Kidney (tissue), 14 donors: Measurements from ENCODE around the gene DAPL1. TPM values are rescaled to one million over a fixed set of nuclear protein-coding genes. Genes with fewer than 3 reads are reported as not detected.

Experiments
- DNase-seq, 5 donors: peaks; one replicate each; pipeline ENCODE4 v3.0.0-alpha.2; 2013 to 2020
- FAIRE-seq: peaks from 2 replicates; lab custom pipeline; 2012; peaks lifted over from hg19 to GRCh38; lab: Jason Lieb, UNC
- H3K27ac ChIP-seq, 2 donors: one replicate each; pipeline ENCODE4 v1.7.0; 2013; ENCODE audit warnings: low read depth in 2 of 2, low read length in 2 of 2, inconsistent platforms in 1 of 2
- H3K27me3 ChIP-seq: one replicate; pipeline ENCODE4 v1.7.1; 2013; ENCODE audit warnings: low read length, inconsistent platforms; ENCODE audit not compliant: control insufficient read depth, insufficient read depth
- H3K36me3 ChIP-seq, 3 donors: one replicate each; pipeline versions ENCODE4 v1.7.0 to v1.7.1; 2013; ENCODE audit warnings: low read length in 3 of 3, control low read depth in 1 of 3, inconsistent platforms in 1 of 3; ENCODE audit not compliant: insufficient read depth in 3 of 3, control insufficient read depth in 2 of 3
- H3K4me1 ChIP-seq, 3 donors: one replicate each; pipeline versions ENCODE4 v1.7.0 to v1.7.1; 2013; ENCODE audit warnings: low read length in 3 of 3, inconsistent platforms in 1 of 3, low read depth in 1 of 3; ENCODE audit not compliant: control insufficient read depth in 2 of 3, insufficient read depth in 2 of 3
- H3K4me3 ChIP-seq, 3 donors: one replicate each; pipeline versions ENCODE4 v1.7.0 to v1.8.1; 2013; ENCODE audit warnings: low read length in 3 of 3, control low read depth in 1 of 3, inconsistent platforms in 1 of 3
- H3K9ac ChIP-seq, 3 donors: one replicate each; pipeline versions ENCODE4 v1.7.0 to v1.7.1; 2013; ENCODE audit warnings: low read length in 3 of 3, control low read depth in 1 of 3, inconsistent platforms in 1 of 3
- H3K9me3 ChIP-seq, 3 donors: one replicate each; pipeline versions ENCODE4 v1.7.0 to v1.7.1; 2013; ENCODE audit warnings: low read length in 3 of 3, control low read depth in 1 of 3, inconsistent platforms in 1 of 3; ENCODE audit not compliant: control insufficient read depth in 2 of 3, insufficient read depth in 1 of 3
- intact Hi-C: fragments of 100-400 bp; cut with DNase I; formaldehyde crosslinking; loops from one replicate; pipeline ENCODE4 v1.11.1; 2022
- polyA plus RNA-seq: library from polyadenylated mRNA; stranded (reverse); fragments of 350-450 nt; fragmentation: Illumina TruSeq; extraction: RNeasy Lipid Tissue Mini Kit (QIAGEN cat#74804); gene quantifications from one replicate; pipeline ENCODE4 v1.2.3, GENCODE V29; 2014; ENCODE audit warnings: low read depth, low replicate concordance; ENCODE audit not compliant: insufficient read depth
- total RNA-seq: library from RNA; stranded (reverse); fragmentation: NEBNext Ultra II Directional; extraction: Animal tissue kit (Norgen Biotek cat#: 25700); gene quantifications from one replicate; pipeline ENCODE4 v1.2.1, GENCODE V29; 2021
- TF ChIP-seq, protein P1 (sequence below): IDR thresholded peaks from 3 replicates; pipeline ENCODE4 v1.5.1; 2012; ENCODE audit warnings: mild to moderate bottlenecking, moderate library complexity, borderline replicate concordance; ENCODE audit not compliant: insufficient read depth; ENCODE audit errors: extremely low read depth
- donor health status: control.
- donor health status: control.
- donor health status: control.
- donor health status: control.
- donor health status: control.
- donor health status: DM: yes; HTN: yes; CAD: no.
- donor health status: Normal renal cell carcinoma (clear cell type).

DAPL1 gene
- total and polyA plus RNA-seq, 2 donors from 2014 or later, result 0.50 to 3.6 TPM

DNA sequence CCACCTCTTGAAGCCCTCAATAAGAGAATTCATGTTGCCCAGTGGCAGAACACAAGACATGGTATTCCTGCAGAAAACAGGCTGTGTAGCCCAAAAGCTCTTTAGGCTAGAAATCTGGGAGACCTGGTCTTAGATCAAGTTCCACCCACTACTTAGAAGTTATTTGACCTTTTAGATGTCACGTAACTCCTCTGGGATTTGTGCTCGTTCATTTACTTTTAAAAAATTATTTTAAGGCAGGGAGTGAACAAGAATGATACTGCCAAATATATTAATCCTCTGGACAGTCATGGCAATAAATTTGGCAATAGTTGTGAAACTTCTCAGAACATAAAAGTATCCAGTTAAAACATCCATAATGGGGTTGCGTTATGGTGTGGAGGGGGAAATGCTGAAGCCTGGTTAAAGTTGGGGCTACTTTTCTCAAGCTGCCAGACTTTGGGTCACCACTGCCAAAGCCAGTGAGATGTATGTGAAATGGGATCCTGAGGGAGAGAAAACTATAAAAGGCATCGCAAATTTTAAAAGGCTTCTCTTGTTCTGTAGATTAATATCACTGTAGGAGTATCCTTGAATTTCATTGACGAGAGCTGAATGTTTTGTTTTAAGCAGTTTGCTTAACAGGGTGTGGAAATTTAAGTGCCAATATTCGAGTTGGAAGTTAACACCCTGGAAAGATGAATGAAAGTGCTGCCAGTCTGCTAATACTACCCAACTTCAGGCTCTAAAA lies 15.8 kb downstream of the DAPL1 start:
- TF ChIP-seq, protein P1, sequence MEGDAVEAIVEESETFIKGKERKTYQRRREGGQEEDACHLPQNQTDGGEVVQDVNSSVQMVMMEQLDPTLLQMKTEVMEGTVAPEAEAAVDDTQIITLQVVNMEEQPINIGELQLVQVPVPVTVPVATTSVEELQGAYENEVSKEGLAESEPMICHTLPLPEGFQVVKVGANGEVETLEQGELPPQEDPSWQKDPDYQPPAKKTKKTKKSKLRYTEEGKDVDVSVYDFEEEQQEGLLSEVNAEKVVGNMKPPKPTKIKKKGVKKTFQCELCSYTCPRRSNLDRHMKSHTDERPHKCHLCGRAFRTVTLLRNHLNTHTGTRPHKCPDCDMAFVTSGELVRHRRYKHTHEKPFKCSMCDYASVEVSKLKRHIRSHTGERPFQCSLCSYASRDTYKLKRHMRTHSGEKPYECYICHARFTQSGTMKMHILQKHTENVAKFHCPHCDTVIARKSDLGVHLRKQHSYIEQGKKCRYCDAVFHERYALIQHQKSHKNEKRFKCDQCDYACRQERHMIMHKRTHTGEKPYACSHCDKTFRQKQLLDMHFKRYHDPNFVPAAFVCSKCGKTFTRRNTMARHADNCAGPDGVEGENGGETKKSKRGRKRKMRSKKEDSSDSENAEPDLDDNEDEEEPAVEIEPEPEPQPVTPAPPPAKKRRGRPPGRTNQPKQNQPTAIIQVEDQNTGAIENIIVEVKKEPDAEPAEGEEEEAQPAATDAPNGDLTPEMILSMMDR, result no peak
- Histone ChIP-seq H3K9ac (no peak overlapping the region), H3K4me3 (no peak overlapping the region), H3K27ac (no peak overlapping the region), H3K36me3 (no peaks in the 10 kb centered on the region), H3K9me3 (no peaks in the 10 kb centered on the region), H3K4me1 (peaks cover 1 to 12% (median 5%) of the 10 kb centered on the region in 3 donors), H3K27me3 (no peaks in the 10 kb centered on the region)
- intact Hi-C loops, result no loop called here
- FAIRE-seq, result no peak
- peak in 3 of 5 donors; percentile 55 to 92 (median 80) for DNase-seq

DNA sequence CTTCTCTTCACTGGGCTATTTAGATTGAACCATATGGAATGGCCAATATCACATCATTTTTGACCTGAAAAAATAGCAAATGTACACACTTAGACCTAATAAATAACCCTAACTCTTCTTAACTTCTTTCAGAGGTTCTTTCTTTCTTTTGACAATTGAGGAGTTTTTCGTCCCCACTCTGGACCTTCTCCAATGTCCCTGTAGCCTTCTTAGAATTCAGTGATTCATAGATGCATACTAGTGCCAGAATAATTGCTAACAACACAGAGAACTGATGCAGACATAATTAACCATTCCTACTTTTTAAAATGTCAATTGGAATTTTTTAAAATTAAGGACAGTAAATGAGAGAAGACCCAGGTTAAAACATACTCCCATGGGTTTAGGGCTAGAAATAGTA lies 20.0 kb downstream of the DAPL1 start:
- TF ChIP-seq, protein P1, result no peak
- intact Hi-C loops, result no loop called here
- Histone ChIP-seq H3K27ac (no peak overlapping the region), H3K4me3 (no peak overlapping the region), H3K27me3 (no peaks in the 10 kb centered on the region), H3K9me3 (no peaks in the 10 kb centered on the region), H3K36me3 (peaks cover 0 to 3% (median 0%) of the 10 kb centered on the region in 3 donors), H3K4me1 (peaks cover 0 to 10% (median 5%) of the 10 kb centered on the region in 3 donors), H3K9ac (no peak overlapping the region)
- FAIRE-seq (no peak), DNase-seq (no peak)

DNA sequence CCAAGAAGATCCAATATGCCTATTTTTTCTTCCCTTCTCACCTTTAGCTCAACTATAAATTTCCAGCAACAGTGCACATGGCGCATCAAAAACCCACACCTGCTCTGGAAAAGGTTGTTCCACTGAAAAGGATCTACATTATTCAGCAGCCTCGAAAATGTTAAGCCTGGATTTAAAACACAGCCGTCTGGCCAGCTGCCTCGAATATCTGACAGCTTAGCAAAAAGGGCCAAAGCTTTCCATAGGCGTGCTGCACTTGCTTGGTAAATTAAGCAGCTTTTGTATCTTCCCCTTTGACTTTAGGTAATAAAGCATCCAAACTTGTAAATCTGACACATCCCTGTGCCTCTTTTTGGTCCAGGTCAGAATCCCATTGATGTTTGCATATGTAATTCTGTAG lies 20.5 kb downstream of the DAPL1 start:
- Histone ChIP-seq H3K4me1 (peaks cover 0 to 10% (median 5%) of the 10 kb centered on the region in 3 donors), H3K9me3 (no peaks in the 10 kb centered on the region), H3K36me3 (peaks cover 0 to 3% (median 0%) of the 10 kb centered on the region in 3 donors), H3K27ac (no peak overlapping the region), H3K4me3 (no peak overlapping the region), H3K9ac (no peak overlapping the region), H3K27me3 (no peaks in the 10 kb centered on the region)
- TF ChIP-seq, protein P1, result no peak
- FAIRE-seq (no peak), DNase-seq (peak in 1 of 5 donors; percentile 52)
- intact Hi-C loops, result no loop called here
